GM20431 (cell line): ENCODE data around the gene SLC2A9.

ENCODE experiments used
- in situ Hi-C: fragments of 300-500 bp; cut with MseI, MboI; formaldehyde crosslinking; loops from one replicate; pipeline ENCODE4 v1.15.0; 2020; ENCODE audit warnings: low sequenced_read_pairs; ENCODE audit not compliant: unreplicated experiment

Gene SLC2A9

GRCh38 chr4:10046471-10046870 lies 25.2 kb upstream of the SLC2A9 start:
- in situ Hi-C loops: no loop called here

GRCh38 chr4:10045481-10045880 lies 24.2 kb upstream of the SLC2A9 start:
- in situ Hi-C loops: no loop called here

GRCh38 chr4:10041036-10041435 lies 19.7 kb upstream of the SLC2A9 start:
- in situ Hi-C loops: no loop called here

- in situ Hi-C loops: no loop called here
These were observed 19.0 kb upstream of the SLC2A9 start for GRCh38 chr4:10040049-10040892.

- in situ Hi-C loops: no loop called here
These were observed 15.6 kb upstream of the SLC2A9 start for GRCh38 chr4:10036807-10037342.

- in situ Hi-C loops: no loop called here
These were observed 13.8 kb upstream of the SLC2A9 start for GRCh38 chr4:10035130-10035529.

GRCh38 chr4:10034612-10035104 lies 13.4 kb upstream of the SLC2A9 start:
- in situ Hi-C loops: no loop called here

GRCh38 chr4:10034136-10034535 lies 12.8 kb upstream of the SLC2A9 start:
- in situ Hi-C loops: no loop called here

- in situ Hi-C loops: no loop called here
These were observed 12.0 kb upstream of the SLC2A9 start for GRCh38 chr4:10033191-10033881.

GRCh38 chr4:10032625-10033024 lies 11.3 kb upstream of the SLC2A9 start:
- in situ Hi-C loops: no loop called here

GRCh38 chr4:10031668-10032590 lies 10.6 kb upstream of the SLC2A9 start:
- in situ Hi-C loops: no loop called here

- in situ Hi-C loops: no loop called here
These were observed 9.8 kb upstream of the SLC2A9 start for GRCh38 chr4:10030972-10031667.

- in situ Hi-C loops: no loop called here
These were observed 8.1 kb upstream of the SLC2A9 start for GRCh38 chr4:10029403-10029802.

GRCh38 chr4:10028910-10029309 lies 7.6 kb upstream of the SLC2A9 start:
- in situ Hi-C loops: no loop called here

- in situ Hi-C loops: no loop called here
These were observed 5.2 kb upstream of the SLC2A9 start for GRCh38 chr4:10026485-10026884.

GRCh38 chr4:10025230-10025806 lies 4.0 kb upstream of the SLC2A9 start:
- in situ Hi-C loops: no loop called here

- in situ Hi-C loops: no loop called here
These were observed 3.0 kb upstream of the SLC2A9 start for GRCh38 chr4:10024303-10024702.

GRCh38 chr4:10023806-10024205 lies 2.5 kb upstream of the SLC2A9 start:
- in situ Hi-C loops: no loop called here

GRCh38 chr4:10023050-10023419 lies 1.7 kb upstream of the SLC2A9 start:
- in situ Hi-C loops: no loop called here
